ENCODE data around the gene ADCY3. TPM values are rescaled to one million over a fixed set of nuclear protein-coding genes. Genes with fewer than 3 reads are reported as not detected.

Gene ADCY3
- total RNA-seq, 6 experiments from 2014 or later, result 54.4 to 80.7 (median 72.0) TPM

- no peaks in the 10 kb centered on the region for H3K9me3 Mint-ChIP-seq
- peaks cover 44% of the 10 kb centered on the region for H3K4me1 Mint-ChIP-seq (ENCODE audit: low read depth)
- no peaks in the 10 kb centered on the region for H3K36me3 Mint-ChIP-seq (ENCODE audit: low read depth)
- no peak overlapping the region for H3K4me3 Mint-ChIP-seq
- no peak for DNase-seq
- no peak overlapping the region for H3K27ac Mint-ChIP-seq
- H3K27me3 Mint-ChIP-seq (ENCODE audit: insufficient read depth), result no peaks in the 10 kb centered on the region
- TF ChIP-seq CTCF (IDR thresholded peaks at IDR 0.05), result no peak
Observed at GRCh38 chr2:24858996-24859395, 61.0 kb downstream of the ADCY3 start.

GRCh38 chr2:24857746-24858145 lies 62.3 kb downstream of the ADCY3 start:
- Mint-ChIP-seq H3K27ac (no peak overlapping the region), H3K4me3 (no peak overlapping the region), H3K9me3 (no peaks in the 10 kb centered on the region), H3K36me3 (ENCODE audit: low read depth) (no peaks in the 10 kb centered on the region), H3K4me1 (ENCODE audit: low read depth) (peaks cover 41% of the 10 kb centered on the region), H3K27me3 (ENCODE audit: insufficient read depth) (no peaks in the 10 kb centered on the region)
- no peak for TF ChIP-seq CTCF (IDR thresholded peaks at IDR 0.05)
- DNase-seq, result no peak

- no peak for DNase-seq
Observed at GRCh38 chr2:24856791-24857211, 63.2 kb downstream of the ADCY3 start.

GRCh38 chr2:24855726-24856125 lies 64.3 kb downstream of the ADCY3 start:
- no peaks in the 10 kb centered on the region for H3K9me3 Mint-ChIP-seq
- H3K4me1 Mint-ChIP-seq (ENCODE audit: low read depth), result peaks cover 45% of the 10 kb centered on the region
- TF ChIP-seq CTCF (IDR thresholded peaks at IDR 0.05), result no peak
- no peaks in the 10 kb centered on the region for H3K36me3 Mint-ChIP-seq (ENCODE audit: low read depth)
- peak; percentile 49 for DNase-seq
- peak overlapping the region; percentile 87 for H3K27ac Mint-ChIP-seq
- no peaks in the 10 kb centered on the region for H3K27me3 Mint-ChIP-seq (ENCODE audit: insufficient read depth)
- no peak overlapping the region; the same call in 1 of the 2 replicates for H3K4me3 Mint-ChIP-seq

More at GRCh38 chr2:24856791-24857211, 63.2 kb downstream of the ADCY3 start:
- H3K4me3 Mint-ChIP-seq, result no peak overlapping the region
- no peaks in the 10 kb centered on the region for H3K9me3 Mint-ChIP-seq
- no peaks in the 10 kb centered on the region for H3K27me3 Mint-ChIP-seq (ENCODE audit: insufficient read depth)
- H3K36me3 Mint-ChIP-seq (ENCODE audit: low read depth), result no peaks in the 10 kb centered on the region
- peak overlapping the region; percentile 87 for H3K27ac Mint-ChIP-seq
- peaks cover 41% of the 10 kb centered on the region for H3K4me1 Mint-ChIP-seq (ENCODE audit: low read depth)
- no peak for TF ChIP-seq CTCF (IDR thresholded peaks at IDR 0.05)

GRCh38 chr2:24855022-24855622 lies 64.9 kb downstream of the ADCY3 start:
- Mint-ChIP-seq H3K4me3 (no peak overlapping the region), H3K9me3 (no peaks in the 10 kb centered on the region), H3K36me3 (ENCODE audit: low read depth) (no peaks in the 10 kb centered on the region), H3K27me3 (ENCODE audit: insufficient read depth) (no peaks in the 10 kb centered on the region), H3K27ac (peak overlapping the region; percentile 87), H3K4me1 (ENCODE audit: low read depth) (peaks cover 47% of the 10 kb centered on the region)
- DNase-seq, result no peak
- TF ChIP-seq CTCF (IDR thresholded peaks at IDR 0.05), result no peak

Measured in HFFc6 (cell line).